Neural progenitor cell (in vitro differentiated cells): ENCODE results near the gene QKI.

ENCODE experiments used
- CTCF ChIP-seq: fragments of 200-600 bp; sonication (generic); IDR thresholded peaks from 2 replicates; pipeline ENCODE4 v1.5.1; 2017; ENCODE audit warnings: antibody characterized with exemption, mild to moderate bottlenecking
- EZH2 ChIP-seq: fragments of 200-600 bp; sonication (generic); IDR thresholded peaks from 2 replicates; pipeline ENCODE4 v1.6.1; 2017; ENCODE audit warnings: antibody characterized with exemption, mild to moderate bottlenecking, moderate library complexity
- EZH2phosphoT487 ChIP-seq: fragments of 200-600 bp; sonication (generic); IDR thresholded peaks from 2 replicates; pipeline ENCODE4 v1.6.1; 2017; ENCODE audit warnings: antibody characterized with exemption

- TF ChIP-seq EZH2, result no peak
- TF ChIP-seq CTCF, result no peak
- TF ChIP-seq EZH2phosphoT487, result no peak
These were observed 45.8 kb downstream of the QKI start for GRCh38 chr6:163460307-163460782.
